D721Med (cell line): Measurements from ENCODE around the gene KRTCAP3.

Source experiments
- DNase-seq: peaks from one replicate; pipeline ENCODE4 v3.0.0; 2011; ENCODE audit warnings: low spot score; ENCODE audit not compliant: insufficient read length
- FAIRE-seq: peaks from 2 replicates; lab custom pipeline; 2011; peaks lifted over from hg19 to GRCh38; lab: Jason Lieb, UNC
- TF ChIP-seq, protein P1 (sequence below): IDR thresholded peaks from 2 replicates; pipeline ENCODE4 v1.5.1; 2012; ENCODE audit warnings: mild to moderate bottlenecking, control low read depth; ENCODE audit not compliant: insufficient read depth; ENCODE audit errors: missing control alignments

The KRTCAP3 gene, protein sequence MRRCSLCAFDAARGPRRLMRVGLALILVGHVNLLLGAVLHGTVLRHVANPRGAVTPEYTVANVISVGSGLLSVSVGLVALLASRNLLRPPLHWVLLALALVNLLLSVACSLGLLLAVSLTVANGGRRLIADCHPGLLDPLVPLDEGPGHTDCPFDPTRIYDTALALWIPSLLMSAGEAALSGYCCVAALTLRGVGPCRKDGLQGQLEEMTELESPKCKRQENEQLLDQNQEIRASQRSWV

DNA sequence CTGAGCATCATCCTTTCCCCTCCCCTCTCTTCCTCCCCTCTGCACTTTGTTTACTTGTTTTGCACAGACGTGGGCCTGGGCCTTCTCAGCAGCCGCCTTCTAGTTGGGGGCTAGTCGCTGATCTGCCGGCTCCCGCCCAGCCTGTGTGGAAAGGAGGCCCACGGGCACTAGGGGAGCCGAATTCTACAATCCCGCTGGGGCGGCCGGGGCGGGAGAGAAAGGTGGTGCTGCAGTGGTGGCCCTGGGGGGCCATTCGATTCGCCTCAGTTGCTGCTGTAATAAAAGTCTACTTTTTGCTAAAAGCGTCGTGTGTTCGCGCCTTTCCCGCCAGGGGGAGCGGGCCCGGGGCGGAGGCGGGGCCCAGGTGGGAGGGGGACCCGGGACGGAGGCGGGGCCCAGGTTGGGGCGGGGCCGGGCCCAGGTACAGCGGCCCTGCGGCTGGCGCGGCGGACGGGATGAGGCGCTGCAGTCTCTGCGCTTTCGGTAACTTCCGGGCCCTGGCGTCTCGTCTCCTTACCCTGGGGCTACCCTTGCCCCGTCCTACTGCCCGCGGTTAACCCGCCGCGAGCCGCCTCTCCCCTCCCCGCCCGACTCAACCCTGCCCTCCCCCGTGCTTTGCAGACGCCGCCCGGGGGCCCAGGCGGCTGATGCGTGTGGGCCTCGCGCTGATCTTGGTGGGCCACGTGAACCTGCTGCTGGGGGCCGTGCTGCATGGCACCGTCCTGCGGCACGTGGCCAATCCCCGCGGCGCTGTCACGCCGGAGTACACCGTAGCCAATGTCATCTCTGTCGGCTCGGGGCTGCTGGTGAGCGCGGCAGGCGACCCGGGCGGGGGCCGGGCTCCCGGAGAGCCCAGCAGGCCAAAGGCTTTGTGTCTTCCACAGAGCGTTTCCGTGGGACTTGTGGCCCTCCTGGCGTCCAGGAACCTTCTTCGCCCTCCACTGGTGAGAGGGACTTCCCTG, at the start of gene KRTCAP3:
KRTCAP3 (plus strand) TSS at position 424 of the 962 bp plus-strand sequence; CDS start at position 456, 32 bp downstream.
- TF ChIP-seq, protein P1, sequence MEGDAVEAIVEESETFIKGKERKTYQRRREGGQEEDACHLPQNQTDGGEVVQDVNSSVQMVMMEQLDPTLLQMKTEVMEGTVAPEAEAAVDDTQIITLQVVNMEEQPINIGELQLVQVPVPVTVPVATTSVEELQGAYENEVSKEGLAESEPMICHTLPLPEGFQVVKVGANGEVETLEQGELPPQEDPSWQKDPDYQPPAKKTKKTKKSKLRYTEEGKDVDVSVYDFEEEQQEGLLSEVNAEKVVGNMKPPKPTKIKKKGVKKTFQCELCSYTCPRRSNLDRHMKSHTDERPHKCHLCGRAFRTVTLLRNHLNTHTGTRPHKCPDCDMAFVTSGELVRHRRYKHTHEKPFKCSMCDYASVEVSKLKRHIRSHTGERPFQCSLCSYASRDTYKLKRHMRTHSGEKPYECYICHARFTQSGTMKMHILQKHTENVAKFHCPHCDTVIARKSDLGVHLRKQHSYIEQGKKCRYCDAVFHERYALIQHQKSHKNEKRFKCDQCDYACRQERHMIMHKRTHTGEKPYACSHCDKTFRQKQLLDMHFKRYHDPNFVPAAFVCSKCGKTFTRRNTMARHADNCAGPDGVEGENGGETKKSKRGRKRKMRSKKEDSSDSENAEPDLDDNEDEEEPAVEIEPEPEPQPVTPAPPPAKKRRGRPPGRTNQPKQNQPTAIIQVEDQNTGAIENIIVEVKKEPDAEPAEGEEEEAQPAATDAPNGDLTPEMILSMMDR, result no peak
- FAIRE-seq (no peak), DNase-seq (no peak)

DNA sequence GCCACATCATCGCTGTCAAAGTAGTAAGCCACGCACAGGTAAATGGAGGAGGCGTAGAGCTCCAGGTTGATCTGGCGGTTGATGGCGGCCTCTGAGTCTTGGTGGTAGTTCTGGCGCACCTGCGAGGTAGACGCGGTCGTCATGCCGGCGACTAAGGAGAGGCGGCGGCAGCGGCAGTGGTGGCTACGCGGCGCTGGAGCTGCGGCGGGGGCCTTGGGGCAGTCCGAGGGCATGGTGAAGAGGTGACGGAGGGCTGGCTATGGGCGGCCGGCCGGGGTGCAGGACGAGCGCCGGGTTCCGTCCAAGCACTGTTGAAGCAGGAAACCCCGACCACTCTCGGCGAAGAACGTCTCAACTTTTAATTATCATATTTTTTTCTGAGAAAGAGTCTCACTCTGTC, 49.0 kb upstream of the KRTCAP3 start:
- no peak for DNase-seq
- TF ChIP-seq, protein P1, result no peak
- no peak for FAIRE-seq

DNA sequence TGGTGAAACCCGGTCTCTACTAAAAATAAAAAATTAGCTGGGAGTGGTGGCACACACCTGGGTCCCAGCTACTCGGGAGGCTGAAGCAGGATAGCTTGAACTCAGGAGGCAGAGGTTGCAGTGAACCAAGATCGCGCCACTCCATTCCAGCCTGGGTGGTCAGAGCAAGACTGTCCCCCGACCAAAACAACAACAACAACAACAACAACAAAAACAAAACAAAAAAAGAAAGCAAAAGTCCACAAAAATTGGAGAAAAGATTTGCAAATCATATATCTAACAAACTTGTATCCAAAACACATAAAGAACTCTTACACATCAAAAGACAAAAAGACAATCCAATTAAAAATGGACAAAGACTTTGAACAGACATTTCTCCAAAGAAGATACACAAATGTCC, 43.2 kb upstream of the KRTCAP3 start:
- DNase-seq (no peak), FAIRE-seq (no peak)
- TF ChIP-seq, protein P1, result no peak

DNA sequence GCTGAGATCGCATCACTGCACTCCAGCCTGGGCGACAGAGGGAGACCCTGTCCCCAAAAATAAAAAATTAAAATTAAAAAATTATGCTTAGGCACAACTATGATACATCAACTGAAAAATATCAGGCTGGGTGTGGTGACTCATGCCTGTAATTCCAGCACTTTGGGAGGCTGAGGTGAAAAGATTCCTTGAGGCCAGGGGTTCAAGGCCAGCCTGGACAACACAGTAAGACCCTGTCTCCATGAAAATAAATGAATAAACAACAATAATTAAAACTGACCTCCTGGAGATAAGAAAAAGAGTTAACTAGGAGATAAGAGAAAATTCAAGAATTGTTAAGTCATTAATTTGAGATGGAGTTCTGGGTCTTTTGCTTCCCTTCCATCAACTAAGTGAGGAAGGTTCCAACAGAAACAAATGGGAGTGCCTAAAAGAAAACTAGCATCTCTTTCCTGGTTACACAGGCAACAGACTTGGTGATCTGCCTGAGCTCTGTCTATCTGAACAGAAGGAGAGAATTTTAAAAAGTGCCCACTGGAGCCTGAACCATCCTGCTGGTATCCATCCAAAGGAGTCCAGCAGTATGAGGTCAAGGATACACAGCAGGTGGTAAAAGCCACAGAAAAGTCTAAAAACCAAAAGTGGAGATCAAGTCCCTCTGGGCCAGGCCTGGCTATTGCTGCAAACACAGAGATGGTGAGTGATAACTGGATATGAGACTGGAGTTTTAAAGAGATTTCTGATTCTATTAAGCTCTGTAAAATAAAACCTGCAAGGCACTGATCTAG, 41.6 kb upstream of the KRTCAP3 start:
- FAIRE-seq (no peak), DNase-seq (no peak)
- TF ChIP-seq, protein P1, result no peak

DNA sequence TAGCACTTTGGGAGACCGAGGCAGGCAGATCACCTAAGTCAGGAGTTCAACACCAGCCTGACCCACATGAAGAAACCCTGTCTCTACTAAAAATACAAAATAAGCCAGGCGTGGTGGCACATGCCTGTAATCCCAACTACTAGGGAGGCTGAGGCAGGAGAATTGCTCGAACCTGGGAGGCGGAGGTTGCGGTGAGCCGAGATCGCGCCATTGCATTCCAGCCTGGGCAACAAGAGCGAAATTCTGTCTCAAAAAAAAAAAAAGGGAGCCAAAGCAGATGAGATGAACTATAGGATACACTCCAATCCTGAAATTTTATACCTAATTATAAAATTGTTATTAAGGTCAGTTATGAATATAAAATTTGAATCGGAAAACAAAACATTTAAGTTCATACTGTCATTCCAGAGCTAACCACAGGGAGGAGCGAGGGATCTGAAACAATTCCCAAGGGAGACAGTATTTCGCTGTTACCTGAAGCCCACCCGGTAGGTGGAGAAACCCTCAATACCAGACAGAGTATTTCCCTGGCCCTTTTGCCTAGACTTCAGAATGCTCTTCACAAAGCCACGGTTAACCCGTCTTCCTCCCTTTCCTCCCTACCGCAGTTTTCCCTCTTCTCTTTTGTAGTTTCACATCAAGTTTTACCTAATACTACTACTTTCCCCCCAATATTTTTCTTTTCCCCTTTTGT, 34.2 kb upstream of the KRTCAP3 start:
- no peak for DNase-seq
- TF ChIP-seq, protein P1, result peak; percentile 62
- FAIRE-seq, result no peak

DNA sequence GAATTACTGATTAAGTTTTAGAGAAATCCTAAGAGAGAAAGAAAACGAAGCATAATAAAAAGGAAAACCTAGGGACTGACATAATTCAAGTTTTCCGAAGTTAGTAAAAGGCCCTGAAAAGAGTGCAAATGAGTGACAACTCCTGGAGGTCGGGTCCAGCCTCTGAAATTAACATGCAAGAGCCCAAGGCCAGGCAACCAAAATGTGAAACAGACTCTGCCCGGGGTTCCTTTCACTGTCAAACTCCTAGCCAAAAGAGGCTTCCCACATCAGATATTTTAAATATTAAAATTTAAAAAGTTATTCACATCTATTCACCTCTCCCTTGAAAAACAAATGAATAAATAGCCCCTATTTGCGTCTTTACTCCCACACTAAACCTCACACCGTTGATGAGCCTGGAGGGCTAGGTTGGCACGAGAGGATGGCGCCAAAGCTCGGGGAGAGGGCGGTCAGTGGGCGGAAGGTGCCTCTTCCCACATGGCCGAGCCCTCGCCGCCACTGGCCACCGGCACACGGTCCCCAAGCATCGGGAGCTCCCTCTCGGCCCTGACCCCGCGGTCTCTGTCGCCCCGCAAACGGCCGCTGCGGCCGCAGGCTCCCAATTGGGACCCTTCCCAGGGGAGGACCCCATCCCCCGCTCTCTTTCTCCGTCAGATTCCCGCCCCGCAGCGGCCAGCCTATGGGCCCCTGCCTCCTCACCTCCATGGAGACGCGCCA, 33.4 kb upstream of the KRTCAP3 start:
- TF ChIP-seq, protein P1, result no peak
- no peak for DNase-seq
- no peak for FAIRE-seq
